HG03135 (cell line): ENCODE measurements around the gene FAM32A.

ENCODE experiments used
- ATAC-seq: cut with Tn5 transposase; IDR thresholded peaks from one replicate; pipeline ENCODE4 v1.9.1; 2021; ENCODE audit warnings: mild to moderate bottlenecking, moderate library complexity; ENCODE audit not compliant: unreplicated experiment

Gene FAM32A

DNA sequence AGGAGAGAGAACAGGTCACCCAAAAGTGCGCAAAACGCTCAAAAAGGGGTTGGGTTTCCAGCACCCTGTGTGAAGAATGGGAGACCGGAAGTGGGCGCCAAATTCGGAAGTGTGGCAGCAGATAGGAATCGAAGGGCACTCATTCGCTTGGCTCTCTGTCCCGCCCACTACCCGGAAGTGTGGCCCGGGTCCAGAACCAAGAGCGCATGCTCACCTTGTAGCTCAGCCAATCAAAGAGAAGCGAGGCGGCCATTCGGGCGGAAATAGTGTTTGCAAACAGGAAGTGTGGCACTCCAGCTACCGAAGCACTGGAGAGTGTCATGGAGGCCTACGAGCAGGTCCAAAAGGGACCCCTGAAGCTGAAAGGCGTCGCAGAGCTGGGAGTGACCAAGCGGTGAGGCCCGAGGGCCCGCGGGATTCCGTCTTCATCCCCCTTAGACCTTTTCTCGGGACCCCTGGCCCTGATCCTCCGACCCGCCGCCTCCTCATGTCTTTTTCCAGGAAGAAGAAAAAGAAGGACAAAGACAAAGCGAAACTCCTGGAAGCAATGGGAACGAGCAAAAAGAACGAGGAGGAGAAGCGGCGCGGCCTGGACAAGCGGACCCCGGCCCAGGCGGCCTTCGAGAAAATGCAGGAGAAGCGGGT lies at the start of gene FAM32A:
Gene FAM32A (plus strand): TSS at position 288 of the 645 bp plus-strand sequence. CDS start 33 bp downstream, at position 321.
- peak; percentile 83 for ATAC-seq

DNA sequence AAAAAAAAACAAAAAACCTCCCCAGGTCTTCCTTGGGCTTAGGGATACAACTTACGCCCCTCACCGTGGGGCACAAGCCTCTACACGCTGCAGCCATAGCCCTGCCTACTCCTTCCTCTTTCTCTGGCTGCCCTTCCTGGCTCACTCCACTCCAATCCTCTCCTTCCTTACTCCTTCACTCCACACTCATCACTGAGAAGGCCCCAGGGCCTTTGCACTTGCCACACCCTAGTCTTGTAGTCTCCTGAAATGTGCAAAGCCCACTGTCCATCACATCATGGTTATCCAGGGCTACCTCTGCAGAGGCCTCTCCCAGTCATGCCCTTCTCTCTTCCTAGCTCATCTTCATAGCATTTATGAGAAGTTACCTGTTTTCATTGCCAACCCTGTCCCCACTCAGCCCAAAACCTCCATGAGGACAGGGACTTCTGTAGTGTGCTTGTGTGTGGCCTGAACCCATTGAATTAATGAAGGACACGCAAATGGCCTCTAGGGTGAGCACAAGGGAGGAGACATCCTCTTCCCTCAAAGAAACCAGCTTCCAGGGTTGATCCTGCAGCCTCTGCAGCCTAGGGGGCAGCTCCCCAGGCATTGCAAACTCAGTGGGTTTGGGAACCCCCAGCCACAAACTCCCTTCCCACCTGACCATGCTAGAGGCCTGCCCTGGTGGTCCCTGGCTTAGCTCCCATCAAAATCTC lies 49.6 kb upstream of the FAM32A start:
- no peak for ATAC-seq

DNA sequence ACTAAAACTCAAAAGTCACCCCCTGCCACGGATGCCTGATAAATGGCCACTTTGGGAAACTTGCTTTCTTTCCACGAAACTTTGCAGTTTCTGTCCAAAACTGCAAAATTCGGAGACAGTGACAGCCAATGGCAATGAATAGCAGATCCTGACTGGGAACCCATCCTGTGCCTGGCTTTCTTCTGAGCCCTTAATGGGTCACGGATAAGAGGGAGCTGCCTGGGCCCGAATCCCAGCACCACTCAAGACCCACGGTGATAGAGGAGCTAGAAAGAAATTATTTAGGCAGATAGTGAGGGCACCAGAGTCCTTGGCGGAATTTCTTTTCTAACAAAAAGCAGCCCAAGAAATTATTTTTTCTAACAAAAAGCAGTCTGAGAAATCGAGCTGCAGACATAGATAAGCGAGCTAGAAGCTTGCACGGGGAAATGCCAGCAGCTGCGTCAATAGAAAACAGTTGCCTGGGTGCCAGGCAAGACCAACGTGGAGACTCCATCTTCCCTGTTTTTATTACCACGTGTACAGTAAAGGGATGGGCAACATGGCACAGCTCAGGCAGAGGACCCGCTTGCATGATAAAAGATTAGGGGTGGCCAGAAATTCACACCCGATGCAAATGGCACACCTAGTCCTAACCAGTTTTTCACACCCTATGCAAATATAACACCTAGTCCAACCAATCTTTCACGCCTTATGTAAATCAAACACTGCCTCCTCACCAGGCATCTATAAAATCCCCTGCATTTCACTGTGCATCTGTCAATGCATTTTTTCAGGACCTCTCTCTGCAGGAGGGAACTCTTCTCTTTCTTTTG lies 48.8 kb upstream of the FAM32A start:
- no peak for ATAC-seq

DNA sequence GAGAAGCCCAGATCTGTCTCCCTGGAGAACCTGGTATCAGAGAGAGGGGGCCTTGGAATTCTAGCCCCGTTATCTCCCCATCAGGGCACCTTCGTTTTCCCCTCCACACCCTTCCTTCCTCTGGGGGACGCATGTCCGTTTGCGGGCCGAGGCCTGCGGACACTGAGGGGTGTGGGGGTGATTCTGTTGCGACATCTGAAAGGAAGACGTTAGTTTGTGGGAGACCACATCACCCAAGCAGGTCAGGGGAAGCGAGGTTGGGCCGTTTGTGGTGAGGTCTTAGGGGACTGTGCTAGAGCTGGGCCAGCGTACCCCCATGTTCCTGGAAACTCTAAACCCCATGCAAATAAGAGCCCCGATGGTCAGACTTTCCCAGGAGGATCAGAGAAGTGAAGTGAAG lies 45.5 kb upstream of the FAM32A start:
- ATAC-seq = no peak

DNA sequence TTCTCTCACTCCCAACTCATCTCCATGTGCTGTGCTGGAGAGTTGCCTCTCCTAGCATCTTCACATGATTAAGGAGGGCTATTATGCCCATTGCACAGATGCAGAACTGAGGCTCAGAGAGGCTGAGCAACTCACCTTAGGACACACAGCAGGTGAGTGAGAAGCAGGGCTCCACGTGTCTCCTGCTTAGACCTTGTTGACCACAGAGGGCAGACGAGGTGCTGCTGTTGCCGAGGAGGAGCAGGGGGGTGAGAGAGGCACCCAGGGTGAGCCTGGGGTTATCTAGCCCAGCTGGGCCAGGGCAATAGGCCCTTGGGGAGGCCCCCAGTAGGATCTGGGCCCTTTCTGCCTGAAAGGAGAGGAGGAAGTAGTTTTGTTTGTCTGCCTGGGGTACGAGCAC lies 44.2 kb upstream of the FAM32A start:
- ATAC-seq = no peak

DNA sequence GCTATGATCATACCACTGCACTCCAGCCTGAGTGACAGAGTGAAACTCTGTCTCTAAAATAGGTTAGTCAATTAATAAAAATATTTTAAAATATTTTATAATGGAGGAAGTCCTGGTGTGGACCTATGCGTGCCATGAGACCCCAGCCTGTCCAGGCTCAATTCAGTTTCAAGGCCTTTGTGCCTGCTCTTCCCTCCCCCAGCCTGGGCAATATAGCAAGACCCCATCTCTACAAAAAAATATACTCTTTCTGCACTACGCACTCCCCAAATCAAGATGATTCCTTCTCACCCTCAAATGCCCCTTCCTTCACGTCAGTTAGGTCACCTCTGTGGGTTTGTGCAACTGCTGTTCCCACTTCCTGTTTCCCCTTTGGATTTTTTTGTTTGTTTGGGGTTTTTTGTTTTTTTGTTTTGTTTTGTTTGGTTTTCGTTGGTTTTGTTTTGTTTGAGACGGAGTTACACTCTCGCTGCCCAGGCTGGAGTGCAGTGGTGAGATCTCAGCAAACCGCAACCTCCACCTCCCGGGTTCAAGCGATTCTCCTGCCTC lies 43.1 kb upstream of the FAM32A start:
- no peak for ATAC-seq

DNA sequence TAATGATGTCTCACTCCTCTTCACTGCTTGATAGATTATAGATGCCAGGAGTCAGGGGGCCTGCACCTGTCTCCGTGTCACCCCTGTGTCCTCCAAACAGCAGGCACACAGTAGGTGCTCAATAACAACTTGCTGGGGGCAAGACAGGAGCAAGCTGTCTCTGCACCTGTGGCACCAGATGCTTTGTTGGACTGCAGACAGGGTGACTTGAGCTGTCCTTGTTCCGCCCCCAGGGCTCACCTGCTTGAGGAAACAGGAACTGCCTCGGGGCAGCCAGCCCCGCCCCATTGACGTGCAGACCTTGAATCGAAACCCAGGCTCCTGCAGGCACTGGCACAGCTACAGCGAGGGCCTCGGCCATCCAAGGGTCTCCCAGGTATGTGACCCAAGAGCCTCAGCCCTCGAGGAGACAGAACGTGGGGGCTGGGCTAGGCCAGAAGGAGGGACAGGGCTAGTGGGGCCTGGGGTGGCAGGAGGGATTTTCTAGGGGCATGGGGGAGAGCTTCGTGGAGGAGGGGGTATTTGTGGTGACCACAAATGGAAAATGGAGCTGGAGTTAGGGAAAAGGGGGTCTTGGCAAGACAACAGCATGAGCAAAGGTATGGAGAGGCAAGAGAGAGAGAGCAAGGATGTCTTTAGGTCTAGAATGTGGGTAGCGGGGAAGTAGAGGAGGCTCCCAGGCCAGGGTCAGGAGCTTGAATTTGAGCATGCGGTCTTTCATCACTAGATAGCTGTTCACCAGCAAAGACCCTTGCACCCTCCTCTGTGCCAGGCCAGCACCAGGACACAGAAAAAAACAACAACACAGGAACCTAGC lies 41.6 kb upstream of the FAM32A start, which contains the start of gene HSH2D:
Gene HSH2D (plus strand): TSS at position 287 of the 817 bp plus-strand sequence. CDS start 5,066 bp downstream, outside the sequence.
- peak; percentile 58 for ATAC-seq

DNA sequence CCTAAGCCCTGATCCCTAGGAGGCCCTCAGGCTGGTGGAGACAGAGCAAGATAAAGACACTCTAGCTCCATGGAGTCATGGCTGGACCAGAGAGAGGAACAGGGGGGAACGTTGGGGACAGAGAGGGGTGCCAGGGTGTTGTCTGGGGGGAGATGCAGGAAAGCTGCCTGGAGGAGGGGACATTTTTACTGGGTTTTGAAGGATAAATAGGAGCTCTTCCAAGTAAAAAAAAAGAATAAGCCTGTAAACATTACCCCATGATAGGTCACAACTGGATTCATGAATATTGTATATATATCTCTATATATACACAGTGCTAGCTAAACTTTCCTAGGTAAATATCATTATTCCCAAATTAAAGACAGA lies 41.0 kb upstream of the FAM32A start:
- ATAC-seq = no peak

DNA sequence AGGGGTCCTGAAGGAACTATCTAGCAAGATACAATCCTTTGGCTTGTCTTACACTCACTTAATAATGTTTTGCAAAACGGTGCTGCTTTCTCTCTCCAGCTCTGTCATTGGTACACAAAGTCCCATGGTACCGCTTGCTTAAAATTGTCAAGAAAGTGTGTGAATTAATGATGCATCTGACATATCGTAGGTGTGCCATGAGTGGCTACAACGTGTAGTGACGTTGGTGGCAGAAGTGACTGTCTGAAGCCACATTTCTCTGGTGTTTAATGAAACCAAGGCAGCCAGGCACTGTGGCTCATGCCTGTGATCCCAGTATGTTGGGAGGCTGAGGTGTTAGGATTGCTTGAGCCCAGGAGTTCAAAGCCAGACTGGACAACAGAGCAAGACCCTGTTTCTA lies 39.1 kb upstream of the FAM32A start:
- ATAC-seq = no peak

DNA sequence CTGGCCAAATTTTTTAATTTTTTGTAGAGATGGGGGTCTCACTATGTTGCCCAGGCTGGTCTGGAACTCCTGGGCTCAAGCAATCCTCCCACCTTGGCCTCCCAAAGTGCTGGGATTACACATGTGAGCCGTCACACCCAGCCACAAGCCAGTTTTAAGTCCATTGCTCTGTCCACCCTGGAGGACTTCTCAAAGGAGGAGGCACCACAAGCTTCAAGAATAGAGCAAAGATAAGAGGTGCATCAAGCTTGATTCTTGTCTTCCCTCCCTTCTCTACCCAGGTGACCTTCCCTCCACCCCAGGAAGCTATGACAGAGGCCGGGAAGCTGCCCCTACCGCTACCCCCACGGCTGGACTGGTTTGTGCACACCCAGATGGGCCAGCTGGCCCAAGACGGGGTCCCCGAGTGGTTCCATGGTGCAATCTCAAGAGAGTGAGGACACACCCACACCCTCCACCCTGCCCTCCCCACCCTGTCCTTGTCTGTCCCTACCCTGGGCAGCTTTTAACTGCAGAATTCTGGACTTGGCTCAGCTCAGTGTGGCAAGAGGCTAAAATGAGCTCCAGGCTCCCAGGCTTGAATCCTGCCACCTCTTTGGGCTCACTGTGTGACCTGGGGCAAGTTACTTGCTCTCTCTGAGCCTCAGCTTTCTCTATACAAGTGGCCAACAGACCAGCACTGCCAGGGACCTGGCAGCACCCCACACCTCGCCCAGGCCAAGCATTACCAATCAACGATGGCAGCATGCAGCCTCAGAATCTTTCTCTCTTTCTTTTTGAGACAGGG lies 36.6 kb upstream of the FAM32A start:
- ATAC-seq = no peak

DNA sequence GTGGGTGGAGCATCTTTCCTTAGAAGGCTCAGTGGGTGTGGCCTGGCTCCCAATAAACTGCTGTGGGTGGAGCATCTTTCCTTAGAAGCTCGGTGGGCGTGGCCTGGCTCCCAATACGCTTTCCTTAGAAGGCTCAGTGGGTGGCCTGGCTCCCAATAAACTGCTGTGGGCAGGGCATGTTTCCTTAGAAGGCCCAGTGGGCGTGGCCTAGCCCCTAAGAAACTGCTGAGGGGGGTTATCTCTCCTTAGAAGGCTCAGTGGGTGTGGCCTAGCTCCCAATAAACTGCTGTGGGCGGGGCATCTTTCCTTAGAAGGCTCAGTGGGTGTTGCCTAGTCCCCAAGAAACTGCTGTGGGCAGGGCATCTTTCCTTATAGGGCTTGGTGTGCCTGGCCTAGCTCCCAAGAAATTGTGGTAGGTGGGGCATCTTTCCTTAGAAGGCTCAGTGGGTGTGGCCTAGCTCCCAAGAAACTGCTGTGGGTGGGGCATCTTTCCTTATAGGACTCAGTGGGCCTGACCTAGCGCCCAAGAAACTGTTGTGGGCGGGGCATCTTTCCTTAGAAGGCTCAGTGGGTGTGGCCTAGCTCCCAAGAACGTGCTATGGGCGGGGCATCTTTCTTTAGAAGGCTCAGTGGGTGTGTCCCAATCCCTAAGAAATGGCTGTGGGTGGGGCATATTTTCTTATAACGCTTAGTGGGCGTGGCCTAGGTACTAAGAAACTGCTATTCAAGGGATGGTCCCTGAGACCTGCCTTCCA lies 31.5 kb upstream of the FAM32A start:
- ATAC-seq = no peak

DNA sequence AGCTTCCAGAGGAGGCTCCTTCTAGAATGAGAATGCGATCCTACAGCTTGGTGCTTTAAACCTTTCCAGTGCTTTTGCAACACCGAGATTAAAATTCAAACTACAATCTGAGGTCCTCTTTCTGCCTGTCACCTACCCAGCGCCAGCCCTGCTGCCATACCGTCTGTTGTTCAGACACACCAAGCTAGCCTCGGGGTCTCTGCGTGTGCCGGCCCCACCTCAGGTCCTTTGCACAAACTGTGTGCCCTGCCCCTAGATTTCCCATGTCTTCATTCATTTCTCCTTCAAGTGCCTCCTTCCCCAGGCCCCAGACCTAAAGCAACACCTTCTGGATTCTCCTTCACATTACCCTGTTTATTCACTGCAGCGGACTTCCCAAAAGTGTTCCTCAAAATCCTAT lies 30.7 kb upstream of the FAM32A start:
- no peak for ATAC-seq

DNA sequence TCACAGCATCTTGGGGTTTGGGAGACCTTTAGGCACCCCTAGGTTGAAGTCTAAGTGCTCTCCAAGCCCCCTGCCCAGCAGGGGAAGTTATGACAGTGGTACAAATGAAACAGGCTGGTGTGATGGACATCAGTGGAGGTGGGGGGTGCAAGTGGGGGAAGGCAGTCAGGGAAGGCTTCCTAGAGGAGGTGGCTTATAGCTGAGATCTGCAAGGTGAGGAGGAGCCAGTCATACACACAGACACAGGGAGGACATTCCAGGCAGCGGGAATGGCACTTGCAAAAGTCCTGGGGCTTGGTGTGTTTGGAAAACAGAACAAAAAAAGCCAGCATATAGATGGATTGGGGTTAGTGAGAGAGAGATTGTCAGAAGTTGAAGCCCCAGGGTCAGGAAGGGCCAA lies 30.1 kb upstream of the FAM32A start:
- ATAC-seq = no peak

DNA sequence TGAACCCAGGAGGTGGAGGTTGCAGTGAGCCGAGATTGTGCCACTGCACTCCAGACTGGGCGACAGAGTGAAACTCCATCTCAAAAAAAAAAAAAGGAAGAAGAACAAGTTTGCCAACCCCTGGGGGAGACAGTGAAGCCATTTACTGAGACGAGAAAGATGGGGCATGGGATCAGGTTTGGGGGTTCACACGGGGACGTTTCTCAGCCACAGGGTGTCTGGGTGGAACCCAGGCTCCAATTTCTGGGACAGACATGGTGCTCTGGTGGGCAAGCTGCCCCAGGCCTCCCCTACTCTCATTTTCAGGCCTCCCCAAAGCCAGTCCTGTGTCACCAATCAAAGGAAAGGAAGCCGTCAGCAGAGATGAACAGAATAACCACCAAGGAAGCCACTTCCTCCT lies 28.3 kb upstream of the FAM32A start:
- no peak for ATAC-seq

DNA sequence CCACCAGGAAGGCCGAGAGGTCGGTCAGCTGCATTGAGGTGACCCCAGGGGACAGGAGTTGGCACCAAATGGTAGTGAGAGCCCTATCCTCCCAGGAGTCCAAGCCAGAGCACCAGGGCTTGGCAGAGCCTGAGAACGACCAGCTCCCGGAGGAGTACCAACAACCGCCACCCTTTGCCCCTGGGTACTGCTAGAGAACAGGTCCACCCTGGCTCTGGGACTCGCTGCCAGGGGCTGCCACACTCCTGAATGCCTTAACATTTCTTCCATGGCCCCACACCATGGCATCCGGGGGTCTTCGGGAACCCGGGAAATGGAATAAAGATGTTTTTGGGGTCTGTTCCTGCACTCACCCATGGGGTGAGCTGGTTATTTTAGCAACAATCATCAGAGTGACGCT lies 27.6 kb upstream of the FAM32A start:
- no peak for ATAC-seq

DNA sequence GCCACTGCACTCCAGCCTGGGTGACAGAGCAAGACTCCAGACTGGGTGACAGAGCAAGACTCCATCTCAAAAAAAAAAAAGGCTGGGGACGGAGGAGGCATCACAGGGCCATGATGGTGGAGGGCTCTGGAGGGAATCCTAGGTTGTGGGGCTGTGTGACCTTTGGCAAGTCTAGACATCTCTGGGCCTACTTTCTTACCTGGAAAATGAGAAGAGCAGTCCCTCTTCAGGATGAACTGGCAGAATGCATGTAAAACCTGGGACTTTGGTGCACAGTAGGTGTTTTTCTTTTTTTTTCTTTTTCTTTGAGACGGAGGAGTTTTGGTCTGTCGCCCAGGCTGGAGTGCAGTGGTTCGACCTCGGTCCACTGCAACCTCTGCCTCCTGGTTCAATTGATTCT lies 25.6 kb upstream of the FAM32A start:
- no peak for ATAC-seq

DNA sequence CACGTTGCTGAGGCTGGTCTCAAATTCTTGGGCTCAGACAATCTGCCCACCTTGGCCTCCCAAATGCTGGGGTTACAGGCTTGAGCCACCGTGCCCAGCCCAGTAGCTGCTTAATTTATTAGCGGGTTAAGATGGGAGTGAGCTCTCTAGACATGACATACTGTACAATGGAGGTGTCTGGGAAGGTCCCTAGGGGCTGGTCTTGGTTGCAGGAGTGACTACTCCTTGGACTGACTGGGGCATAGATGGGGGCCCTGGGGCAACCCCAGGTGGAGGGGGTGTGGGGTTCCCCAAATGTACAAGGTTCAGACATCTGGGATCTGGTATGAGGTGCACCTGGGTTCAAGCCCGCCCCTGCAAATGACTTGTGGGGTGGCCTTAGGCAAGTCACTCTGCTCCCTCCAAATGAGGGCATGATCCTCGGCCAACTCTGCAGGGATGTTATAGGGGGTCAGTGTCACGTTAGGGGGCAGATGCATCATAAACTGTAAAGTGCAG lies 24.7 kb upstream of the FAM32A start:
- no peak for ATAC-seq

DNA sequence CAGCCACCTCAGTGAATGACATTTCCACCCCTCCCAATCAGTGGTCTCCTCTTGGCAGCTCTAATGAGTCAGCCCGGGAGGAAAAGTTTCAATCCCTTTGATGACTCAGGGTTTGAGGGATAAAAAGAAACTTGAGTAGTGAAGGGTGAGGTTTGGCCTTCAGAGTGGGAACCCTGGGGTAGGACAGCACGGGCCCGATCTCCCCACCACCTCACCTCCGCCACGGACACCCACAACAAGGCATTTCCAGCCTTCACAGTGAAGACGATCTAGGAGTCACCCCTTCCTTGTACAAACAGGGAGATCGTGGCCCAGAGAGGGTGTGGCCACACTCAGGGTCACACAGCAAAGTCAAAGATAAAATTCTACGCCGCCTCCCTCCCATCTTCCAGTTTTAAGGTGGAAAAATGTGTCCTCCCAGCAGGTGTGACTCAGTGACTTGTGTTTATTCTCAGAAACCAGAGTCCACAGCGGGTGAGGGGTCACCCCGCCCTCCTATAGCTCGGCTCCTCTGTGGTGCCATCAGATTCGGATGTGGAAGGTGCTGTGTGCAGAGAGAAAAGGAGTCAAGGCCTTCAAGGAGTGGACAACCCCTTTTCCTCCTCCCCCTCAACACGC lies 24.2 kb upstream of the FAM32A start:
- no peak for ATAC-seq

DNA sequence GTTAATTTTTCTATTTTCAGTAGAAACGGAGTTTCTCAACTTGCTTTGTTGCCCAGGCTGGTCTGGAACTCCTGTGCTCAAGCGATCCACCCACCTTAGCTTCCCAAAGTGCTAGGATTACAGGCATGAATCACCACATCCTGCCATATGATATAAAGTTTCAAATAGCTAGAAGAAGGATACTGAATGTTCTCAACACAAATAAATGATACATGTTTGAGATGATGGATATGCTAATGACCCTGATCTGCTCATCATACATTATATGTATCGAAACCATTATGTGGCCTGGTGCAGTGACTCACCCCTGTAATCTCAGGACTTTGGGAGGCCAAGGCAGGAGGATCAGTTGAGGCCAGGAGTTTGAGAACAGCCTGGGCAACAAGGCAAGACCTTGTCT lies 23.4 kb upstream of the FAM32A start:
- ATAC-seq = no peak
